ENCODE data around the gene GPR180.
"Not testable (repeated sequence)": the region's sequence is repeated elsewhere in the genome, so short reads cannot be mapped to it uniquely, and the experiment has no call there.

The GPR180 gene

DNA sequence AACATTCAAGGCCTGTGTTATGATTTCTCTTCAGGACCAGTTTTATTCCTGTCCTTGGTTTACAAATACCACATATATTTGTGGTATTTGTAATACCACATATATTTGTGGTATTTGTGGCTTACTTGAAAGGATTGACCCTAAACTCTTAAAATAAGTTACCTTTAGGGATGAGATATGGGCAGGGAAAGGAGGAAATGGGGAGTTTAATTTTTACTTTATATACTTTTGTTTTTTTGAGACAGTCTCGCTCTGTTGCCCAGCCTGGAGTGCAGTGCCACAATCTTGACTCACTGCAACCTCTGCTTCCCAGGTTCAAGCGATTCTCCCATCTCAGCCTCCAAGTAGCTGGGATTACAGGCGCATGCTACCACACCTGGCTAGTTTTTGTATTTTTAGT lies 3.4 kb upstream of the GPR180 start:
- no peak for DNase-seq

GRCh38 chr13:94599877-94600276 lies 1.8 kb upstream of the GPR180 start:
- DNase-seq: no peak

GRCh38 chr13:94602467-94602866 lies 810 bp downstream of the GPR180 start:
- no peak for DNase-seq

- no peak for DNase-seq
Measured at GRCh38 chr13:94607056-94607455, 5.4 kb downstream of the GPR180 start.

DNA sequence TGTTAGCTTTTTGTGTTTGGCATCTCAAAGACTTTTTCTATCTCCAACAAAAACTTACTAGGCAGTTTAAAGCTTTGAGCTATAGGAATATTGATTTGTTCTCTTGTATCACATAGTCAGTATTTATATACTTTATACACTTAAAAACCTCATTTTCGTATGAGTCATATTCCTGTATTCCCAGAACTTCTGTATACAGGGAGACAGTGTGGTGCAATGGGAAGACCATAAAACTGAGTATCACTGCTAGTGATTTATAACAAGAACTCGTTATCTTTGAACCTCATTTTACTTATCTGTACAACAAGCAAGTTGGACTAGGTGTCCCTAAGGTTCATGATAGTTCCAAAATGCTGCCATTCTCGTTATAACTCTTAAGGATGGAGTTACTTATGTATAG lies 6.3 kb downstream of the GPR180 start:
- DNase-seq: no peak

DNA sequence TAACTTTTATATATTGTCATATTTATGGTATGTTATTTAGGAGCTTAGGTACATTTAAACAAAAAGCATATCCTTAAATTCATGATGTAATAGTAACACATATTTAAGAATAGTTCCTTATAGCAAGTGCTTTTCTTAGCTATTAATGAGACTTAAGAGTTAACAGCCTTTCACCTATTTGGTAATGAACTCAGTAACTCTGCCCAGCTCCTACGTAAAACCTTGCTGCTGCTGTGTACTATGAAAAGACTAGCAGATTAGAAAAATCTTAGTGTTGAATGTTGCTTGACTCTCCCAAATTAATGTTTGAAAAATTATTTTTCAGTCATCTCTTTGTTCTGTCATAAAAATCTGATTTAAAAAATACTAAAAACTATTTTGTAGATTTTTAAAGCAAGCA lies 6.9 kb downstream of the GPR180 start:
- DNase-seq: no peak

DNA sequence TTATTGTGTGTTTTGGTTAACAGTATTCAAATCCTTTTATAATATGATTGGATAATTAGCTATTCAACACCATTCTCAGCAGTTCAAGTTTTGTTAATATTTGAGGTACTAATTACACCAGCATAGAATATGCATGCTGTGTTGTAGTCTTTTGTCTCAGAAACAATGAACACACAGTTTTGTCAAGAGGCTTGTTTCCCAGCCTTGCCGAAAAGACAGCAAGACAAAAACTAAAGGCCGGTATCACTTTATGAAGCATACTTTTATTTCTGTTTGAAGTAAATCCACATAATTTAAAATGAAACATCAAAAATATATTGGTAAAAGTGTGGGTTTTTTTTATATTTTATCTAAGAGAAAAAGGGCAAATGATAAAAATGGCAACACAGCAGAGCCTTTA lies 7.5 kb downstream of the GPR180 start:
- DNase-seq: no peak

- DNase-seq: no peak
Measured at GRCh38 chr13:94610475-94610874, 8.8 kb downstream of the GPR180 start.

GRCh38 chr13:94612050-94612449 lies 10.4 kb downstream of the GPR180 start:
- no peak for DNase-seq

- DNase-seq: no peak
Measured at GRCh38 chr13:94613051-94613450, 11.4 kb downstream of the GPR180 start.

DNA sequence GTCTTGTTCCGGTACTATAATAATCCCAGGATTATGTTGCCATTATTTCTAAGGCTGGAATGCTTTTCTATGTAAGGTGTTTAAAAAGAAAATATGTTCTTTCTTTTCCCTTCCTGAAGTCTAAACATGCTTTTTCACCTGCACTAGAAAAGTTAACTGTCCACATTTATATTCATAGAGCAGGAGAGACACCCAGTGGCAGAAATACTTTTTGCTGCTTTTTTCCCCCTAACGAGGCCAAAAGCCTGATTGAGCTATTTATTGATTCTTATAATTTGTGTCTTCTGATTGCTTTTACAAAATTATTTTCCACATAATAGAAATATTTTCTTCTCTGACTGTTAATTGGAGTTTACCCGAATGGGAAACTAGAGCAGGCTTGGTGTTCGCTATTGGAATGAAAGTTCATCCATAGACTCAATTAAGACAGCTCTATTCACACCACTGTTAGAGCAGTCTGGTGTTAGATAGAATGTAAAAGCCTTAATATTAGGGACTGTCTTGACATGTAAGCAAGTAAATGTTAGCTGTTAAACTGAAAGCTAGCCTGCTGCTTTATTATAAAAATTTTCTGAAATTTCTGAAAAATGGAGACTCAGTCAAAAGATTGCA lies 15.8 kb downstream of the GPR180 start:
- peak; percentile 63 for DNase-seq

DNA sequence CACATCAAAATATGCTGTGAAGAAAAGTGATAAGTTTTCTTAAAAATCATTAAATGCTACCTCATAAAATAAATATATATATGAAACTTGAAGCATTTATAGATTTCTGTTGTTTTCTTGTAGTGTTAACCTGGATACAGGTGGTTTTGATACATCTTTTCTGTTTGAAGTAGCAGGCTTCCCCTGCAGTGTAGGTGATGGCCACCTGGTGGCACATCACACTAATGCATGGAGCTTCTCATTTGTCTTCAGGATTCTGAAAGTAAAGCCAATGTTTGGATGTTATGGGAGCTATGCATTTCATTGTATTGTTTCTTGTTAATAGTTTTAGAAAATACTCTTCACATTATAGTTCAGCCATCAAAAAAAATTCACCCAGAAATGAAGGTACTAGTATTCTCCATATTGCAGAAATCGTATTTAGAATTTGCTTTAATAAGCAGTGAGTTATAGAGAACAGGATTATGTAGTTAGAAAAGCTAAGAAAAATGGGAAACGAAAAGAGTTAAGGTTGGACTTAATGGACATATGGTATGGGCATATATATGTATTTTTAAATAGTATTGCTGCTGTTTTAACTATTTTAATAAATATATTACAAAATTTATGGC lies 18.7 kb downstream of the GPR180 start:
- peak; percentile 14 for DNase-seq

DNA sequence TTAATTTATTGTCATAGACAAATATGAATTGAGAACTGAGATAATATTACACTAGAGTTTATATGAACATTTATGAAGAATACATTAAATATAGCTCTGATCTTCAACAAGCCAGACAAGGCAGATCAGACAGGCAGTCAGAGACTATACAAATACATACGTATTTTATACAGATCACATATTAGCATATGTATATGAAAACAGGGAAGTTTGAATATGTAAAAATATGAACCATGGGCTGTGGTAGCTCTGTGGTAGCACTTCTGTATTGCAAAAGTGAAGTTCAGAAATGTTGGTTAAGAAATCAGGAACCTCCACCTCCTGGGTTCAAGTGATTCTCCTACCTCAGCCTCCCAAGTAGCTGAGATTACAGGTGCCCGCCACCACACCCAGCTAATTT lies 20.7 kb downstream of the GPR180 start:
- no peak for DNase-seq

DNA sequence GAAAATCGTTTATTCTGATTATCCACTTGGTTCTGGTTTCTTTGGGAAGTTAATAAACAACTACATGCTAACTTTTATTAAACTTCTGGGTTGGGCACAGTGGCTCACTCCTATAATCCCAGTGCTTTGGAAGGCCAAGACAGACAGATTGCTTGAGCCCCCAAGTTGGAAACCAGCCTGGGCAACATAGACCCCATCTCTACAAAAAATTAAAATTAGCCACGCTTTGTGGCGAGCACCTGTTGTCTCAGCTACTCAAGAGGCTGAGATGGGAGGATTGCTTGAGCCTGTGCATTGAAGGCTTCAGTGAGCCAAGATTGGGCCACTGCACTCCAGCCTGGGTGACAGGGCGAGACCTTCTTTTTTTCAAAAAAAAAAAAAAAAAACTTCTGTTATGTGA lies 21.7 kb downstream of the GPR180 start:
- no peak for DNase-seq

- no peak for DNase-seq
Measured at GRCh38 chr13:94630858-94631257, 29.2 kb downstream of the GPR180 start.

DNA sequence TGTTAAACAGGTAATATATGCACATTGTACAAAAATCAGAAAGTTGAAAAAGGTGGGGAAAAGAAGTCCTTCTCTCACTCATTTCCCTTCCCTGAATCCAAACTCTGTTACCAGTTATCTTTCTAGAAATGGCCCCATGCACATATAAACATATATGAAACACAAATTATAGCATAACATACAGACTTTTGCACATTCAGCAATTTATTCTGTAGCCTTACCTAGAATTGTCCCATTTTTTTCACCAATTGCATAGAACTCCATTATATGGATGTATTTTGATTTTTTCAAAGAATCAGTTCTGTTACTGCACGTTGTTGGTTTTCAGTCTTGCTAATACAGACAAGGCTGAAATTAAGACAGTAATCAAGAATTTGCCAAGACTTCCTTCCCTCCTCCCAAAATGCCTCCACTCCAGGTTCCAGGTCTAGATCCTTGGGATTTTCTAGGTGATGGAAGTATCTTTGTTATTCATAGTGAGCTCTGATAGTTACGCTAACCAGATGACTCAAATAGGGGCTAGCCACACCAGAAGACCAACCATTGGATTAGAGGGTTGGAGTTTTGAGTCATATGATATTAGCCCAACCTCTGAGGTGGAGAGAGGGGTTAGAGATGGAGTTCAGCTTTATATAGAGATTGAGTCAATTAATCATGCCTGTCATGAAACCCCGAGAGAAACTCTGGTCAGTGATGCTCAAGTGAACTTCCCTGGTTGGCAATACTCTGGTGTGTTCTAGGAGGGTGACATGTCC lies 30.7 kb downstream of the GPR180 start:
- no peak for DNase-seq

GRCh38 chr13:94636096-94636495 lies 34.4 kb downstream of the GPR180 start:
- not testable (repeated sequence) for DNase-seq

DNA sequence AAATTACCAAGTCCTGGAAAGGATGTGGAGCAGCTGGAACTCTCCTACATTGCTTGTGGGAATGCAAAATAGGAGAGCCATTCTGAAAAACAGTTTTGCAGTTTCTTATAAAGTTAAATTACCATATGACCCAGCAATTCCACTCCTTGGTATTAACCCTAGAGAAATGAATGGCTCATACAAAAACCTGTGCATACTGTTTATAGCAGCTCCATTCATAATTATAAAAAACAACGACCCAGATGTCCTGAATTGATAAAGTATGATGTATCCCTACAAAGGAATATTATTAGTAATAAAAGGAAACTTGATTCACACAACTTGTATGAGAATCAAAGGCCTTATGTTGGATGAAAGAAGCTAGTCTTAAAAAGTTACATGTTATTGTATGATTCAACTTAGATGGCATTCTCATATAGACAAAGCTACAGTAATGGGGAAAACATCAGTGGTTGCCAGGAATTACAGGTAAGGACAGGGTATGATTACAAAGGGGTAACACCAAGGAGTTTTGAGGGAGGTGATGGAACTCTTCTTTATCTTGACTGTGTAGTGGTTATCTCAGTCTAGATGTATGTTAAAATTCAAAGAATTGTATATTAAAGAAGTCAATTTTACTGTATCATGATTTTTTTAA lies 35.4 kb downstream of the GPR180 start:
- no peak for DNase-seq

- DNase-seq: not testable (repeated sequence)
Measured at GRCh38 chr13:94637677-94638076, 36.0 kb downstream of the GPR180 start.

DNA sequence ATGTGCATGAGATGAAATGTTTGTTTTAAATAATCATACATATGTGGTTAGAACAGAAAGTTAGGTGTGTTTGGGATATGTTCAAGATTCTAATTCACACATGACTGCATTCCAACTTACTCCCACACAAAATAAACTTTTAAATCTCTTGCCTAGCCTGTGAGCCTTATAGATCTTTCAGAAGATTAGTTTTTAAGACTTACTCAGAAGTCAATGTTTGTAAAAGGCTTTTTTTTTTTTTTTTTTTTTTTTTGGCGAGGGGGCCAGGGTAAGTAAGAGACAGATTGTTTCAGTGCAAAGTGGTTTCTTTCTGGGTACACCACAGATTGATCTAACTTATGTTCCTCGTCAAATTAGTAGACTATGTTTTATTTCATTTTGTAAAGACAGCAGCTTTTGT lies 39.1 kb downstream of the GPR180 start:
- DNase-seq: no peak

GRCh38 chr13:94641409-94641941 lies 39.8 kb downstream of the GPR180 start:
- no peak for DNase-seq

- no peak for DNase-seq
Measured at GRCh38 chr13:94646904-94647303, 45.2 kb downstream of the GPR180 start.

- no peak for DNase-seq
Measured at GRCh38 chr13:94656176-94656575, 54.5 kb downstream of the GPR180 start.

GRCh38 chr13:94656766-94657165 lies 55.1 kb downstream of the GPR180 start:
- DNase-seq: no peak

Measured in CD4-positive, alpha-beta T cell treated with Interleukin-12 subunit alpha and Interleukin-12 subunit beta, for 1 hour (primary cell).